GM10266 (cell line): ENCODE results near the gene OR7D2.

ENCODE experiments used
- DNase-seq: peaks from one replicate; pipeline ENCODE4 v3.0.0; 2012; ENCODE audit errors: extremely low spot score
- TF ChIP-seq, protein P1 (sequence below): IDR thresholded peaks from 2 replicates; pipeline ENCODE4 v1.5.1; 2012; ENCODE audit warnings: mild to moderate bottlenecking, low read depth; ENCODE audit not compliant: control insufficient read depth, insufficient read depth; ENCODE audit errors: missing control alignments

The OR7D2 gene

GRCh38 chr19:9178901-9179300 is at the start of gene OR7D2:
OR7D2 (plus strand) TSS chr19:9178979; CDS start chr19:9185782, 6,803 bp downstream.
- DNase-seq, result no peak
- TF ChIP-seq, protein P1, sequence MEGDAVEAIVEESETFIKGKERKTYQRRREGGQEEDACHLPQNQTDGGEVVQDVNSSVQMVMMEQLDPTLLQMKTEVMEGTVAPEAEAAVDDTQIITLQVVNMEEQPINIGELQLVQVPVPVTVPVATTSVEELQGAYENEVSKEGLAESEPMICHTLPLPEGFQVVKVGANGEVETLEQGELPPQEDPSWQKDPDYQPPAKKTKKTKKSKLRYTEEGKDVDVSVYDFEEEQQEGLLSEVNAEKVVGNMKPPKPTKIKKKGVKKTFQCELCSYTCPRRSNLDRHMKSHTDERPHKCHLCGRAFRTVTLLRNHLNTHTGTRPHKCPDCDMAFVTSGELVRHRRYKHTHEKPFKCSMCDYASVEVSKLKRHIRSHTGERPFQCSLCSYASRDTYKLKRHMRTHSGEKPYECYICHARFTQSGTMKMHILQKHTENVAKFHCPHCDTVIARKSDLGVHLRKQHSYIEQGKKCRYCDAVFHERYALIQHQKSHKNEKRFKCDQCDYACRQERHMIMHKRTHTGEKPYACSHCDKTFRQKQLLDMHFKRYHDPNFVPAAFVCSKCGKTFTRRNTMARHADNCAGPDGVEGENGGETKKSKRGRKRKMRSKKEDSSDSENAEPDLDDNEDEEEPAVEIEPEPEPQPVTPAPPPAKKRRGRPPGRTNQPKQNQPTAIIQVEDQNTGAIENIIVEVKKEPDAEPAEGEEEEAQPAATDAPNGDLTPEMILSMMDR, result no peak

- TF ChIP-seq, protein P1, result no peak
- no peak for DNase-seq
Observed at GRCh38 chr19:9130965-9131364, 47.8 kb upstream of the OR7D2 start.

GRCh38 chr19:9132422-9132821 is 46.4 kb upstream of the OR7D2 start:
- TF ChIP-seq, protein P1, result no peak
- DNase-seq, result no peak

DNA sequence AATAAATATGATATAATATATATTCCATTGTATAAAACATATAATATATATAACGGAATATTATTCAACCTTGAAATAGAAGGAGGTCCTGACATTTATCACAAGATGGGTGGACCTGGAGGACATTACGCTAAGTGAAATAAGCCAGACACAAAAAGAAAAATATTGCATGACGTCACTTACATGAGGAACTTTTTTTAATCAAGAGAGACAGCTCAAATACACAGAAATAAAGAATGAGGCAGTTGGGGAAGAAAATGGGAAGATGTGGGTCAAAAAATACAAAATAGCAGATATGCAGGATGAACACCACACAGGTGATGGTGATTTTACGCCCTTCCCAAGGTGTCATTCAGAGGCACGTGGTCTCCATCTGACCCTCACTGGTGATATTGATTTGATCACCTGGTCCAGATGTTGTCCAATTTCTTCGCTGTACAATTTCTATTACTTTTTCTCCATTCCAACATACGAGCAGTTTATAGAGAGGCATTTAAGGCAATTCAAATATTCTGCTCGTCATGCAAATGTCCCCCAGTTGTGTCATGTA is 39.1 kb upstream of the OR7D2 start:
- TF ChIP-seq, protein P1, result no peak
- DNase-seq, result no peak

DNA sequence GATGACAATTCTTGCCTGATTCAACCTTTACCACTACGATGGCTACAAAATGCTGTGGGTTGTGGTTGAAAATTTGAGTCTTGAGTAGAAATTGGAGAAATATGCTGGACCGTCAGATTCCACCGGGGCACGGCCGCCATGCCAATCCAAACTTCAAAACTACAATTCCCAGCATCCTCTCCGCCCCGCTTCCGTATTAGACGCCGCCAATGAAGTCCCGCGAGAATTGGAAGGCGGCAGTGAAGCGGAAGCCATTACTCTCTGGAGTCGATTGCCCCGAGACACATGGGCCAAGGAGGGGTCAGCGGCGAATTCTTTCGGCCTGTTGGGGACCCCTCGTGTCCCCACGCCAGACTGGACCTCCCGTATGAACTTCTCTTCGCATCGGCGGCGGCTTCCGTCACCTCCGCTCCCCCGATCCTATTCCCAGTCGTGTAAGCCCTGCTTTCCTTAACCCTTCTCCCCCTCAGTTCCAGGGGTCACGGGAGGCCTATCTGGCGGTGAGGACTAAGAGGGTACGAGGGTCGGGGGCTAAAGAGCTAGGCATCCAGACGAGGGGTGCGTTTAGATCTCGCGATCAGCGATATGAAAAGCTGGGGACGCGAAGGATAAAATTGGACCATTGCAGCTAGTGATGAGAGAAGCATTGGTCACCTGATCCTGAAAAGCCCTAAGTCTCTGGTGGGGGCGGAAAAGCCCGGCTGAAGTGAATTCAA is 38.5 kb upstream of the OR7D2 start, which contains the start of gene ZNF317:
Gene ZNF317, plus strand, starts transcription at position 239 of the 716 bp plus-strand sequence. CDS start 15,620 bp downstream, outside the sequence.
- DNase-seq, result peak; percentile 80
- TF ChIP-seq, protein P1, result no peak

GRCh38 chr19:9144920-9145319 is 33.9 kb upstream of the OR7D2 start:
- DNase-seq, result no peak
- TF ChIP-seq, protein P1, result no peak

- DNase-seq, result no peak
- TF ChIP-seq, protein P1, result no peak
Observed at GRCh38 chr19:9146882-9147281, 31.9 kb upstream of the OR7D2 start.
